ENCODE results near the gene KANSL3. TPM values are rescaled to one million over a fixed set of nuclear protein-coding genes. Genes with fewer than 3 reads are reported as not detected.

KANSL3 gene
- total RNA-seq, 4 donors from 2014 or later: 34.7 to 65.0 (median 39.7) TPM

DNA sequence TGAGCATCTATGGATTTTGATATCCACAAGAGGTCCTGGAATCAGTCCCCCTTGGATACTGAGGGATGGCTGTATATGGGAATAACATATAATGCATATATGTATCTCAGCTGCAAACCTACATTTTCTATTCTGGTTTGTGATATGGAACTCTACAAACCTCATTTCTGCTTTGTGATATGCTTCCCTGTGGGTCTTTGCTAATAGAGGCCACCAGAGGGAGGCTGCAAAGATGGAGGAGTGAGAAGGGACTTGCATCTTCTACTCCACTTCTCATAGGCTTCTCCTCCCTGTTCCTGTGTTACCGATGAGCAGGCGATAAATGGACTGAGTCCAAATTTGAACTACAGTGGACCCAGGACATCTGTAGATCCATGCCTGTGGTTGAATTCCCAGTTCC, 63.7 kb downstream of the KANSL3 start:
- TF ChIP-seq, protein P1, sequence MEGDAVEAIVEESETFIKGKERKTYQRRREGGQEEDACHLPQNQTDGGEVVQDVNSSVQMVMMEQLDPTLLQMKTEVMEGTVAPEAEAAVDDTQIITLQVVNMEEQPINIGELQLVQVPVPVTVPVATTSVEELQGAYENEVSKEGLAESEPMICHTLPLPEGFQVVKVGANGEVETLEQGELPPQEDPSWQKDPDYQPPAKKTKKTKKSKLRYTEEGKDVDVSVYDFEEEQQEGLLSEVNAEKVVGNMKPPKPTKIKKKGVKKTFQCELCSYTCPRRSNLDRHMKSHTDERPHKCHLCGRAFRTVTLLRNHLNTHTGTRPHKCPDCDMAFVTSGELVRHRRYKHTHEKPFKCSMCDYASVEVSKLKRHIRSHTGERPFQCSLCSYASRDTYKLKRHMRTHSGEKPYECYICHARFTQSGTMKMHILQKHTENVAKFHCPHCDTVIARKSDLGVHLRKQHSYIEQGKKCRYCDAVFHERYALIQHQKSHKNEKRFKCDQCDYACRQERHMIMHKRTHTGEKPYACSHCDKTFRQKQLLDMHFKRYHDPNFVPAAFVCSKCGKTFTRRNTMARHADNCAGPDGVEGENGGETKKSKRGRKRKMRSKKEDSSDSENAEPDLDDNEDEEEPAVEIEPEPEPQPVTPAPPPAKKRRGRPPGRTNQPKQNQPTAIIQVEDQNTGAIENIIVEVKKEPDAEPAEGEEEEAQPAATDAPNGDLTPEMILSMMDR (IDR thresholded peaks at IDR 0.05; ENCODE audit: low read depth): no peak

DNA sequence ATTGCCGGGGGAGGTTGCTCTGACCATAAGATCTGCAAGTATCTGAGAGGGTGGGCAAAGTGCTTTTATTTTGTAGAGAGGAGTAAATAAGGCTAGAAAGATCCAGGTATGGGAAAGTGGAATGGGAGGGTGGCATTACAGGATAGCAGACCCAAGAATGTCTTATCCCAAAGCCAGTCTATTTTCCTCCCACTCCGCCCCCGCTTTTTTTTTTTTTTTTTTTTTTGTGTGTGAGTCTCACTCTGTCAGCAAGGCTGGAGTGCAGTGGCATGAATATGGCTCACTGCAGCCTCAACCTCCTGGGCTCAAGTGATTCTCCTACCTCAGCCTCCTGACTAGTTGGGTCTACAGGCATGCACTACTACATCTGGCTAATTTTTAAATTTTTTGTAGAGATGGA, 70.0 kb downstream of the KANSL3 start:
- TF ChIP-seq, protein P1 (IDR thresholded peaks at IDR 0.05; ENCODE audit: low read depth): no peak

DNA sequence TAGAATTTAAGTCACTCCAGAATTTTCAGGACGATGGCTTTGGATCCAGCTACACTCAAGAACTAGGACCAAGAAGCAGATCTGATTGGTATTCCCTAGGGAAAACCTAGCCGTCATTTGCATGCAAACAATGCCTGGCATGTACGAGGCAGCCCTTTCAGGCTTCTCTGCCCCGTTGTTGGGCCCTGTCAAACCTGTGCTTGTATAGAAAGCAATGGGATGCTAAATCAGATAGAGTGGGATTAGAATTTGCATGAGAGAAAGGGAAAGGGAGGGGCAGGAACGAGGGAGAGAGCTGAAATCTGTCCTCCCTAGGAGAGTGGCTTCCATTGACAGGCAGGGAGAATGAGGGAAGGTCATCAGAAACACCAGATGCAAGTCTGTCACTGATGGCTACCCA, 73.0 kb downstream of the KANSL3 start:
- TF ChIP-seq, protein P1 (IDR thresholded peaks at IDR 0.05; ENCODE audit: low read depth): no peak

DNA sequence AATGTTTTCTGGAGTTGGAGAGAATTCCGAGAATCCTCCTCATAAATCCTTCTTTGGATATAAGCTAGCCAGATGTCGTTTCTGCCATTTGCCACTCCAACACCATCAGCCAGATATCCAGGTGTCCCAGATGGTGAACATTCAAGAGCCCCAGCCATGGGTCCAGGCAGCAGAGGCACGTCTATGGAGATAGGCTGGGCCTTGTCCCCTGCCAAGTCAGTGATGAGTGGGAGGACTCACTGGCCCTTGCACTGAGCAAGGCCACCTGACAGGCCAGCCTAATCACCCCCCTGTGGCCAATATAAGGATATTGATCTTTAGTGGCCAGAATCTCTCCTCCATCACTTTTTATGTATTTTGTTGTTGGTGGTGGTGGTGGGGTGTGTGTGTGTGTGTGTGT, 73.5 kb downstream of the KANSL3 start:
- TF ChIP-seq, protein P1 (IDR thresholded peaks at IDR 0.05; ENCODE audit: low read depth): no peak

DNA sequence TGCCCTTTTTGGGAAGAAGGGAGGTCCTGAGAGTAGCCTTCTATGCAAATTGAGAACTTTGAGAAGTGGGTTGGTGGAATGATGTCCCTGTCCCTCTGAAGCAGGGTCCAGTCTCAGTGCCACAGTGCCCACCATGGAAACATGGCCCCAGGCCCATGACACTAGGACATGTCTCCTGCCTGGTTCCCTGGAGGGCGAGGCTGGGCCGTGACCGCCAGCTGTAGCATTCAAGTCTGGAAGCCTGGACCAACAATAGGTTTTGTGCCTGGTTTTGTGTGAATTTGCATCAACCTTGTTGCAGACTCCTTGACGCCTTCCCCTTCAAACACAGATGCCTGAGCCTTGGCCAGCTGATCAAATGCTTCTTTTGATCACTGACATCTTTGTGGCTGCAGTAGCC, 74.1 kb downstream of the KANSL3 start:
- TF ChIP-seq, protein P1 (IDR thresholded peaks at IDR 0.05; ENCODE audit: low read depth): no peak

DNA sequence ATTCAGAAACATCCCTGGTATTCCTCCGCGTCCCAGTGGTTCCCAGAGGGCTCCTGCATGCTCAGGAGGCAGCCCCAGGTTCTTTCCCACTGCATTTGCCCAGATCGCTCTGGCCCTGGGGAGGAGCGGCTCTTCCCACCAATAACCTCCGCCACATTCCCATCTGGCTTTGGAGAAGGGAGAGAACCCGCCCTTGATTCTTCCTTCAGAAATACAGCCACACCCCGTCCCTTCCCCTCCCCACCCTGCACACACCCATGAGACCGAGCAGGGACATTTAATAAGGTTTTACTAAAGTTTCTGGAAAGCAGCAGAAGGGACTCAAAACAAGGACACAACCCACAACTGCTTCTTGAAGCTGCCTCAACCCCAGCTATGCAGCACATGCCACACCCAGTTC, 79.6 kb downstream of the KANSL3 start:
- TF ChIP-seq, protein P1 (IDR thresholded peaks at IDR 0.05; ENCODE audit: low read depth): no peak

DNA sequence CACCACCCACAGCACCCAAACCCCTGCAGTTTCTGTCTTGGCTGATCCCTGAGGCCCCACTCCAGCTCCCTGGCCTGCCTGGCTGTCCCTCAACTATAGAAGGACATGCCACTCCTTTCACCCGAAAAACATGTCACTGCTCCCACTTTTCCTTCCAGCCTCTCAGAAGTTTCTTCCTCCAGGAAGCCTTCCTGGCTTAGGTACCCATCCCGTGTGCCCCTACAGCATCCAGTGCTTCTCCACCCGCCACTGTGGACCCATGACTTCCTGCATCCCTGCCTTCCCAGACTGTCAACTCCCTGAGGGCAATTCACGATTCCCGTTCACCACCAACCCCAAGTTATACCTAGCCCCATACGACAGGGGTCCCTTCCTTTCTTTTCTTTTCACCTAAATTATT, 80.1 kb downstream of the KANSL3 start:
- TF ChIP-seq, protein P1 (IDR thresholded peaks at IDR 0.05; ENCODE audit: low read depth): no peak

All from subcutaneous adipose tissue (tissue), 4 donors.